MCF 10A (cell line): ENCODE measurements around the gene CCDC47. TPM values are rescaled to one million over a fixed set of nuclear protein-coding genes. Genes with fewer than 3 reads are reported as not detected.
A peak's percentile ranks its signal among the peaks of the same experiment; 100 is the strongest.

Source experiments
- BruUV-seq: library from RNA; stranded (reverse); fragments of 400-500 nt; replicated peaks from 2 replicates; lab custom pipeline; 2021; lab: Mats Ljungman, UMichigan
- CTCF ChIA-PET: fragments of 300-600 bp; sonication (Branson Sonifier 250); formaldehyde crosslinking; extraction: SDS; loops from one replicate; lab custom pipeline; 2021; ENCODE audit warnings: antibody characterized with exemption, inconsistent platforms; lab: Yijun Ruan, JAX
- POLR2A ChIA-PET: fragments of 300-600, 350-650 bp; sonication (Branson Sonifier 250); formaldehyde crosslinking; extraction: SDS; loops from one replicate; lab custom pipeline; 2020; ENCODE audit warnings: antibody characterized with exemption, inconsistent platforms; lab: Yijun Ruan, JAX
- DNase-seq: peaks from one replicate; pipeline ENCODE4 v3.0.0-alpha.2; 2018; ENCODE audit not compliant: unreplicated experiment
- H3K27ac Mint-ChIP-seq: one replicate; pipeline ENCODE4 v1.8.0; 2022; ENCODE audit warnings: mild to moderate bottlenecking, low read depth, mixed read lengths; ENCODE audit not compliant: unreplicated experiment
- H3K27me3 Mint-ChIP-seq: one replicate; pipeline ENCODE4 v1.8.0; 2022; ENCODE audit warnings: mixed read lengths; ENCODE audit not compliant: insufficient read depth, unreplicated experiment
- H3K36me3 Mint-ChIP-seq: one replicate; pipeline ENCODE4 v1.8.0; 2022; ENCODE audit warnings: mild to moderate bottlenecking, moderate library complexity, mixed read lengths; ENCODE audit not compliant: insufficient read depth, unreplicated experiment
- H3K4me1 Mint-ChIP-seq: one replicate; pipeline ENCODE4 v1.8.0; 2022; ENCODE audit warnings: mixed read lengths; ENCODE audit not compliant: insufficient read depth, unreplicated experiment
- H3K4me3 Mint-ChIP-seq: one replicate; pipeline ENCODE4 v1.8.0; 2022; ENCODE audit warnings: mild to moderate bottlenecking, moderate library complexity, mixed read lengths; ENCODE audit not compliant: unreplicated experiment
- H3K9me3 Mint-ChIP-seq: one replicate; pipeline ENCODE4 v1.8.0; 2022; ENCODE audit warnings: mixed read lengths; ENCODE audit not compliant: unreplicated experiment
- intact Hi-C: fragments of 100-400 bp; cut with micrococcal nuclease; formaldehyde crosslinking; loops from 2 replicates; pipeline ENCODE4 v1.14.1; 2022
- total RNA-seq: library from RNA; stranded (reverse); gene quantifications from 2 replicates; pipeline ENCODE4 v1.2.3, GENCODE V29; 2022
- TF ChIP-seq, protein P1 (sequence below): fragments of 200-600 bp; IDR thresholded peaks from one replicate; pipeline ENCODE4 v1.8.0; 2022; ENCODE audit warnings: antibody characterized with exemption, mild to moderate bottlenecking; ENCODE audit not compliant: unreplicated experiment

Gene CCDC47
- total RNA-seq, 1 experiment from 2014 or later: 114 TPM

DNA sequence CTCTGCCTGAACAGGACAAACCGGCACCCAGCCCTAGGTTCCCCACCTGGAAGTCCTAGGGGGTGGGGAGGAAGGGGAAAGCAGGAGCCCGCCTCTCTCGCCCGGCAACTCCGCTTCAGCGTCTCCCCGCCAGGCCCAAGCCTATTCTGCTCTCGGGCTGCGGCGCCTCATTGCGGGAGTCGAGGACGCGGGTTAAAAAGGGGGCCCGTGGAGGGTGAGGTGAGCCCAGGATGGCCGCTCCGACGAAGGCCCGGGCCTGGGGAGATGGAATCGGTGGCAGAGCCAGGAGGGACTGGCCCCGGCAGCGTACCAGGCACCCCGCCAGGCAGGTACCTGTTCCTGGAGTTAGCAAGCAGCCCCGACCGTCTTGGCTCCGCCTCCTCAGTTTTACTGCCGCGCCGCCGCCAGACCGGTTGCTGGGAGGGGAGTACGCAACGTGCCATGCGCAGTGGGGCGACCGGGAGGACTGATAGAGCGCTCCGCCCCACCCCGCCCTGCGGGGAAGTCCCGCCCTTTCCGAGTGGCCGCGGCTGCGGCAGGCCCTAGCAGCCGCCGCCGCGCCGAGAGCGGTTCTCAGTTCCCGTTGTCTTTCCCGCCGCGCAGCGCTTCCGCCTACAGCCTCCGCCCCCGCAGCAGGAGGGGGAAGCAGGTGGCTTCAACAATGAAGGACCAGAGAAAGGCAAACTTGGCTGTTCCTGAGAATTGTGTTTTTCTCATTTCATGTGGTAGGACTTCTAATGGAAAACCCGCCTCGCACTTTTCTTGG is 31.8 kb downstream of the CCDC47 start, which contains the start of gene STRADA:
TSS of gene STRADA (minus strand) at position 392 of the 766 bp plus-strand sequence. CDS start 13,430 bp downstream, outside the sequence.
- Mint-ChIP-seq H3K27ac (peak within 1 kb of the TSS; percentile 87), H3K36me3 (peaks cover 26% of the 10 kb centered on the region), H3K9me3 (no peaks in the 10 kb centered on the region), H3K4me3 (peak within 1 kb of the TSS; percentile 89), H3K4me1 (no peaks in the 10 kb centered on the region), H3K27me3 (no peaks in the 10 kb centered on the region)
- BruUV-seq: no TSS peak
- TF ChIP-seq, protein P1, sequence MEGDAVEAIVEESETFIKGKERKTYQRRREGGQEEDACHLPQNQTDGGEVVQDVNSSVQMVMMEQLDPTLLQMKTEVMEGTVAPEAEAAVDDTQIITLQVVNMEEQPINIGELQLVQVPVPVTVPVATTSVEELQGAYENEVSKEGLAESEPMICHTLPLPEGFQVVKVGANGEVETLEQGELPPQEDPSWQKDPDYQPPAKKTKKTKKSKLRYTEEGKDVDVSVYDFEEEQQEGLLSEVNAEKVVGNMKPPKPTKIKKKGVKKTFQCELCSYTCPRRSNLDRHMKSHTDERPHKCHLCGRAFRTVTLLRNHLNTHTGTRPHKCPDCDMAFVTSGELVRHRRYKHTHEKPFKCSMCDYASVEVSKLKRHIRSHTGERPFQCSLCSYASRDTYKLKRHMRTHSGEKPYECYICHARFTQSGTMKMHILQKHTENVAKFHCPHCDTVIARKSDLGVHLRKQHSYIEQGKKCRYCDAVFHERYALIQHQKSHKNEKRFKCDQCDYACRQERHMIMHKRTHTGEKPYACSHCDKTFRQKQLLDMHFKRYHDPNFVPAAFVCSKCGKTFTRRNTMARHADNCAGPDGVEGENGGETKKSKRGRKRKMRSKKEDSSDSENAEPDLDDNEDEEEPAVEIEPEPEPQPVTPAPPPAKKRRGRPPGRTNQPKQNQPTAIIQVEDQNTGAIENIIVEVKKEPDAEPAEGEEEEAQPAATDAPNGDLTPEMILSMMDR: no peak
- DNase-seq: peak; percentile 99
- ChIA-PET POLR2A (interaction anchor here (0.6 to 2.6 kb wide), 35 partner anchors 8 to 765 kb away, joined by 3 to 96 read pairs (median 4); partner anchors contain the start of genes CCDC47, CEP95, DDX42 and DDX5), CTCF (interaction anchor here (0.7 to 1.0 kb wide), 4 partner anchors 19 to 316 kb away, joined by 3 to 5 read pairs (median 3); no protein-coding TSS in a partner anchor)
- intact Hi-C loops: loop anchor here (2.0 kb wide), 2 partner anchors 31 to 119 kb away; partner anchors contain the start of genes CCDC47 and MAP3K3

DNA sequence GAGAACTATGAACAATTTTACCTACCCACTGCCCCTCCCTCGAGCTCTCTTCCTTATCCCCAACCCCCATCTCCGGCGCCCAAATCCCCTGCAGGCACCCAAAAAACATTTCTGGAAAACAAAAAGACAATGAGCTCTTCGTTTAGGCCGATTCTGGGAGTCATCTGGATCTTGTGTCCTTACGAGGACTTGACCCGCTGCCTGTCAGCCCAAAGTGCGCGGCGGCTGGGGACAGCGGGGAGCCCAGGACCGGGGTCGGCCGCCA is 32.3 kb downstream of the CCDC47 start:
- Mint-ChIP-seq H3K36me3 (peaks cover 25% of the 10 kb centered on the region), H3K27me3 (no peaks in the 10 kb centered on the region), H3K4me3 (peak overlapping the region; percentile 89), H3K4me1 (no peaks in the 10 kb centered on the region), H3K27ac (peak overlapping the region; percentile 87), H3K9me3 (no peaks in the 10 kb centered on the region)
- ChIA-PET CTCF (interaction anchor here (0.7 to 1.0 kb wide), 2 partner anchors 93 to 132 kb away, joined by 3 to 5 read pairs; no protein-coding TSS in a partner anchor), POLR2A (interaction anchor here (0.6 to 2.6 kb wide), 20 partner anchors 8 to 765 kb away, joined by 3 to 63 read pairs (median 3); partner anchors contain the start of genes CCDC47, CEP95, DDX42 and DDX5)
- intact Hi-C loops: loop anchor here (2.0 kb wide), 2 partner anchors 32 to 118 kb away; partner anchors contain the start of genes CCDC47 and MAP3K3
- BruUV-seq: no TSS peak
- TF ChIP-seq, protein P1: no peak
- DNase-seq: no peak

DNA sequence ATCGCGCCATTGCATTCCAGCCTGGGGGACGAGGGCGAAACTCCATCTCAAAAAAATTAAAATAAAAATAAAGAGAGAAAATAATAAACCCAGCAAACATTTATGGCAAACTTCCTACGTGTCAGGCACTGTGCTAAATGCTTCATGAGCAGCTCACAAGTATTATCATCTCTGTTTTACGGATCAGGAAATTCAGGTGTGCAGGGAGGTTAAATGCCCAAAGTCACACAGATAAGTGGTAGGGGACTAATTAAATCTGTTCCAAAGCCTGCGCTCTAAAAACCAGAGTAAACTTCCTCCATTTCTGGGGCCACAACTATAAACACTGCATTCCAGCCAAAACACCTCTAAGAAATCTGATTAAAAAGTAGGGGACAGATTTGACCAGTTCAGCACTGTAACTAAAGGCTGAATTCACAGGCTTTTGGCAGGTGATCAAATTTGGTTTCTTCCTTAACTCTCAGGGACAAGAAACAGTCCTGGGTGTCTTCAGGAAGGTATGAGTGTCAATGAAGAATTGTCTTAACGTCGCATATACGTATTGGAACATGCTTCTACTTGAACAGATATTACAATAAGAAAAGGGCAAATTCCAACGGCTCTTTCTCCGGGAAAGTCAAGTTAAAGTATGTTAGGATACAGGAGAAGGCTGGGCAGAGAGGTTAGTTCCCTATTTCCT is 32.8 kb downstream of the CCDC47 start:
- peaks cover 21% of the 10 kb centered on the region for H3K36me3 Mint-ChIP-seq
- H3K27ac Mint-ChIP-seq: peak overlapping the region; percentile 87
- CTCF ChIA-PET: interaction anchor here (0.7 to 1.0 kb wide), 3 partner anchors 94 to 132 kb away, joined by 3 to 5 read pairs (median 3); no protein-coding TSS in a partner anchor
- DNase-seq: peak; percentile 47
- BruUV-seq: TSS peak; percentile 43
- POLR2A ChIA-PET: interaction anchor here (0.6 to 2.6 kb wide), 27 partner anchors 8 to 1675 kb away, joined by 3 to 63 read pairs (median 3); partner anchors contain the start of genes CCDC47, CEP95, DDX42 and DDX5
- no peaks in the 10 kb centered on the region for H3K9me3 Mint-ChIP-seq
- H3K27me3 Mint-ChIP-seq: no peaks in the 10 kb centered on the region
- peak overlapping the region; percentile 89 for H3K4me3 Mint-ChIP-seq
- TF ChIP-seq, protein P1: no peak
- no peaks in the 10 kb centered on the region for H3K4me1 Mint-ChIP-seq
- intact Hi-C loops: loop anchor here (2.0 kb wide), 2 partner anchors 32 to 118 kb away; partner anchors contain the start of genes CCDC47 and MAP3K3
